ENCODE results near the gene CAMK2D. TPM values are rescaled to one million over a fixed set of nuclear protein-coding genes. Genes with fewer than 3 reads are reported as not detected.

Gene CAMK2D
- total and polyA plus RNA-seq, 2 donors (not counting 1 experiment from before 2014, with no cell fraction given), result 120 to 262 TPM

DNA sequence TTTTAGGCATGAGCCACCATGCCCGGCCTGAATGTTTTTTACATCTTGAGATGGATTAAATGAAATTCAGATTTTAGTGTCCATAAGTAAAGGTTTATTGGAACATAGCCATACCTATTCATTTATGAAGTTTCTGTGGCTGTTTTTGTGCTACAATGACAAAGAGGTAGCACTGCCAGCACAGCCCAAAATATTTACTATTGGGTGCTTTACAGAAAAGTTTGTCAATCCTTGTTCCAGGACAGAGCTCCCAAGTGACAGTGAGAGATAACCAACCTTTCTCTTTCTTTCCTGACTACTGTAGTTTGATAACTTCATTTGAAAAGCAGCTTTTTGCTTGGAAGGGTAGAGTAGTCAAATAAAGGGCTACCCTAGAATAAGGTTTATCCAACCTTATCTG, 116.2 kb downstream of the CAMK2D start:
- Histone ChIP-seq H3K4me2 (ENCODE audit: extremely low read depth, insufficient read depth, low read length) (no peak overlapping the region), H3K9me3 (ENCODE audit: control insufficient read depth, insufficient read depth, low read depth, low read length) (no peaks in the 10 kb centered on the region), H3K27ac (ENCODE audit: insufficient read depth, low read length) (no peak overlapping the region), H3K4me1 (ENCODE audit: control insufficient read depth, extremely low read depth, insufficient read depth, low read length) (peaks cover 7% of the 10 kb centered on the region), H3K9ac (ENCODE audit: insufficient read depth, low read length) (no peak overlapping the region), H3K27me3 (ENCODE audit: control insufficient read depth, insufficient read depth, low read length) (no peaks in the 10 kb centered on the region), H4K20me1 (ENCODE audit: control insufficient read depth, extremely low read depth, insufficient read depth, low read length) (no peaks in the 10 kb centered on the region), H3K79me2 (ENCODE audit: control insufficient read depth, insufficient read depth, low read length) (peaks cover 35% of the 10 kb centered on the region), H3K4me3 (replicated peaks in 1 of 4; ENCODE audit: control extremely low read depth in 1 of 4, insufficient read depth in 1 of 4, low read depth in 3 of 4, low read length in 4 of 4) (no peak overlapping the region), H3K36me3 (ENCODE audit: control insufficient read depth, insufficient read depth, low read length) (no peaks in the 10 kb centered on the region), H2AFZ (ENCODE audit: low read length) (no peak overlapping the region)
- TF ChIP-seq, protein P1, sequence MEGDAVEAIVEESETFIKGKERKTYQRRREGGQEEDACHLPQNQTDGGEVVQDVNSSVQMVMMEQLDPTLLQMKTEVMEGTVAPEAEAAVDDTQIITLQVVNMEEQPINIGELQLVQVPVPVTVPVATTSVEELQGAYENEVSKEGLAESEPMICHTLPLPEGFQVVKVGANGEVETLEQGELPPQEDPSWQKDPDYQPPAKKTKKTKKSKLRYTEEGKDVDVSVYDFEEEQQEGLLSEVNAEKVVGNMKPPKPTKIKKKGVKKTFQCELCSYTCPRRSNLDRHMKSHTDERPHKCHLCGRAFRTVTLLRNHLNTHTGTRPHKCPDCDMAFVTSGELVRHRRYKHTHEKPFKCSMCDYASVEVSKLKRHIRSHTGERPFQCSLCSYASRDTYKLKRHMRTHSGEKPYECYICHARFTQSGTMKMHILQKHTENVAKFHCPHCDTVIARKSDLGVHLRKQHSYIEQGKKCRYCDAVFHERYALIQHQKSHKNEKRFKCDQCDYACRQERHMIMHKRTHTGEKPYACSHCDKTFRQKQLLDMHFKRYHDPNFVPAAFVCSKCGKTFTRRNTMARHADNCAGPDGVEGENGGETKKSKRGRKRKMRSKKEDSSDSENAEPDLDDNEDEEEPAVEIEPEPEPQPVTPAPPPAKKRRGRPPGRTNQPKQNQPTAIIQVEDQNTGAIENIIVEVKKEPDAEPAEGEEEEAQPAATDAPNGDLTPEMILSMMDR (conservative IDR thresholded peaks at IDR 0.05 in 1 of 2, IDR thresholded peaks at IDR 0.05 in 1 of 2; ENCODE audit: low read depth in 1 of 2, low read length in 2 of 2), result no peak
- no peak for TF ChIP-seq EZH2 (IDR thresholded peaks at IDR 0.05; ENCODE audit: low read length, missing control alignments)
- no peak for DNase-seq (ENCODE audit: low read depth in 2 of 2)

DNA sequence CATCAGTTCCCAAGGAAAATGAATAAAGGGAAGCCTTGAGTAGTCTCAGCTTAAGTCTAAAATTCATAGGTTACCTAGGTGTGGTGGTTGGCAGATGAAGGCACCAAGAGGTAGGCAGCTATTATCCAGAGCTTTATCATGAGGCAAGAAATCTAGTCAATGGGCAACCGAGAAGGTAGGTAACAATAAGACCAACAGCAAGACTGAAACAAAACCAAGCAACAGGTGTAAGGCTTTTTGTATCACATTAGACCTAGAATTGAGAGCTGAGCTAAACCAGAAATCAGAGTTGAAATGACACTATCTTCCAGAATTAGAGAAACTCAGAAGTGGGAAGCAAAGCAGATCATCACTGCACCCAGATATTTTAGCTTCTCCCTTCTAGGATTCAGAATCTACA, 117.1 kb downstream of the CAMK2D start:
- peaks cover 7% of the 10 kb centered on the region for H3K4me1 ChIP-seq (ENCODE audit: control insufficient read depth, extremely low read depth, insufficient read depth, low read length)
- no peak overlapping the region for H3K4me3 ChIP-seq (replicated peaks in 1 of 4; ENCODE audit: control extremely low read depth in 1 of 4, insufficient read depth in 1 of 4, low read depth in 3 of 4, low read length in 4 of 4)
- no peaks in the 10 kb centered on the region for H3K36me3 ChIP-seq (ENCODE audit: control insufficient read depth, insufficient read depth, low read length)
- no peak overlapping the region for H3K4me2 ChIP-seq (ENCODE audit: extremely low read depth, insufficient read depth, low read length)
- TF ChIP-seq, protein P1 (conservative IDR thresholded peaks at IDR 0.05 in 1 of 2, IDR thresholded peaks at IDR 0.05 in 1 of 2; ENCODE audit: low read depth in 1 of 2, low read length in 2 of 2), result no peak
- TF ChIP-seq EZH2 (IDR thresholded peaks at IDR 0.05; ENCODE audit: low read length, missing control alignments), result no peak
- no peaks in the 10 kb centered on the region for H3K9me3 ChIP-seq (ENCODE audit: control insufficient read depth, insufficient read depth, low read depth, low read length)
- no peaks in the 10 kb centered on the region for H3K27me3 ChIP-seq (ENCODE audit: control insufficient read depth, insufficient read depth, low read length)
- DNase-seq (ENCODE audit: low read depth in 2 of 2), result no peak
- H3K79me2 ChIP-seq (ENCODE audit: control insufficient read depth, insufficient read depth, low read length), result peaks cover 37% of the 10 kb centered on the region
- H3K9ac ChIP-seq (ENCODE audit: insufficient read depth, low read length), result no peak overlapping the region
- H4K20me1 ChIP-seq (ENCODE audit: control insufficient read depth, extremely low read depth, insufficient read depth, low read length), result no peaks in the 10 kb centered on the region
- no peak overlapping the region for H3K27ac ChIP-seq (ENCODE audit: insufficient read depth, low read length)
- H2AFZ ChIP-seq (ENCODE audit: low read length), result no peak overlapping the region

DNA sequence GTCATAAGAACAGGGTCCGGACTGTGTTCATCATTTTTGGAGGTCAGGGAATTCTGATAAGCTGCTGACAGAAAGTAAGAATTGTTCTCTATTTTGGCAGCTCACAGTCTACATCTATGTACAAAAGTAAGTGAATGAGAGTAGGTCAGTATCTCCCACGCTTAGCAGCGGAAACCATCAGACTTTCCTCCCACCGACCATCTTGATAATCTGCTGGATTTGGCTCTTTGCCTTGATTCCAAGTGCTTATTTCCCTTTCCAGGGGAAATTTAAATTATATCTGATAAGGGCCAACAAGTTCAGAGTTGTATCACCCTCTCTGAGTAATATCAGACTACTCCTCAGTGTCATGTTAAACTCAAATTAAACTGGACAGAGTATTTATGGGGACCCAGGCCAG, 118.0 kb downstream of the CAMK2D start:
- H3K36me3 ChIP-seq (ENCODE audit: control insufficient read depth, insufficient read depth, low read length), result no peaks in the 10 kb centered on the region
- no peak overlapping the region for H3K4me3 ChIP-seq (replicated peaks in 1 of 4; ENCODE audit: control extremely low read depth in 1 of 4, insufficient read depth in 1 of 4, low read depth in 3 of 4, low read length in 4 of 4)
- no peak overlapping the region for H3K4me2 ChIP-seq (ENCODE audit: extremely low read depth, insufficient read depth, low read length)
- H3K27ac ChIP-seq (ENCODE audit: insufficient read depth, low read length), result no peak overlapping the region
- no peak for DNase-seq (ENCODE audit: low read depth in 2 of 2)
- TF ChIP-seq EZH2 (IDR thresholded peaks at IDR 0.05; ENCODE audit: low read length, missing control alignments), result no peak
- TF ChIP-seq, protein P1 (conservative IDR thresholded peaks at IDR 0.05 in 1 of 2, IDR thresholded peaks at IDR 0.05 in 1 of 2; ENCODE audit: low read depth in 1 of 2, low read length in 2 of 2), result no peak
- no peak overlapping the region for H3K9ac ChIP-seq (ENCODE audit: insufficient read depth, low read length)
- H4K20me1 ChIP-seq (ENCODE audit: control insufficient read depth, extremely low read depth, insufficient read depth, low read length), result no peaks in the 10 kb centered on the region
- H3K27me3 ChIP-seq (ENCODE audit: control insufficient read depth, insufficient read depth, low read length), result no peaks in the 10 kb centered on the region
- no peak overlapping the region for H2AFZ ChIP-seq (ENCODE audit: low read length)
- peaks cover 36% of the 10 kb centered on the region for H3K79me2 ChIP-seq (ENCODE audit: control insufficient read depth, insufficient read depth, low read length)
- H3K4me1 ChIP-seq (ENCODE audit: control insufficient read depth, extremely low read depth, insufficient read depth, low read length), result peaks cover 9% of the 10 kb centered on the region
- no peaks in the 10 kb centered on the region for H3K9me3 ChIP-seq (ENCODE audit: control insufficient read depth, insufficient read depth, low read depth, low read length)

Measured in fibroblast of lung (primary cell).